HUES6 (cell line): ENCODE measurements around the gene OLFML2A.
"Not testable (repeated sequence)": the region's sequence is repeated elsewhere in the genome, so short reads cannot be mapped to it uniquely, and the experiment has no call there.

ENCODE experiments used
- H3K27ac ChIP-seq: 2 replicates; pipeline ENCODE4 v1.7.0; 2013; ENCODE audit warnings: low read depth, mild to moderate bottlenecking, low read length, inconsistent platforms
- H3K27me3 ChIP-seq: 2 replicates; pipeline ENCODE4 v1.6.1; 2013; ENCODE audit warnings: low read length; ENCODE audit not compliant: control insufficient read depth, insufficient read depth
- H3K36me3 ChIP-seq: 2 replicates; pipeline ENCODE4 v1.6.1; 2013; ENCODE audit warnings: low read length; ENCODE audit not compliant: control insufficient read depth, insufficient read depth
- H3K4me1 ChIP-seq: 2 replicates; pipeline ENCODE4 v1.6.1; 2013; ENCODE audit warnings: low read length; ENCODE audit not compliant: control insufficient read depth, insufficient read depth
- H3K4me3 ChIP-seq: 2 replicates; pipeline ENCODE4 v1.5.1; 2013; ENCODE audit warnings: low read depth, low read length
- H3K9ac ChIP-seq: one replicate; pipeline ENCODE4 v1.6.1; 2013; ENCODE audit warnings: mild to moderate bottlenecking, low read length
- H3K9me3 ChIP-seq: 2 replicates; pipeline ENCODE4 v1.6.1; 2013; ENCODE audit warnings: low read depth, low read length; ENCODE audit not compliant: control insufficient read depth, insufficient read depth

OLFML2A gene

GRCh38 chr9:124834591-124834990 lies 57.7 kb downstream of the OLFML2A start:
- Histone ChIP-seq H3K9ac (no peak overlapping the region), H3K9me3 (no peaks in the 10 kb centered on the region), H3K27ac (no peak overlapping the region), H3K4me3 (no peak overlapping the region), H3K36me3 (no peaks in the 10 kb centered on the region), H3K4me1 (peaks cover 3% of the 10 kb centered on the region; the same call in 1 of the 2 replicates), H3K27me3 (no peaks in the 10 kb centered on the region)

GRCh38 chr9:124835026-124835557 lies 58.2 kb downstream of the OLFML2A start:
- H3K9ac ChIP-seq, result no peak overlapping the region
- no peaks in the 10 kb centered on the region for H3K27me3 ChIP-seq
- H3K4me1 ChIP-seq, result peaks cover 7% of the 10 kb centered on the region
- H3K4me3 ChIP-seq, result no peak overlapping the region
- H3K27ac ChIP-seq, result no peak overlapping the region
- no peaks in the 10 kb centered on the region for H3K9me3 ChIP-seq
- no peaks in the 10 kb centered on the region for H3K36me3 ChIP-seq

- H3K4me3 ChIP-seq, H3K9me3 ChIP-seq, H3K27ac ChIP-seq, H3K27me3 ChIP-seq, H3K9ac ChIP-seq, H3K36me3 ChIP-seq: not testable (repeated sequence)
- H3K4me1 ChIP-seq, result peaks cover 10% of the 10 kb centered on the region
These were observed 61.2 kb downstream of the OLFML2A start for GRCh38 chr9:124838132-124838531.

GRCh38 chr9:124838567-124839275 lies 61.8 kb downstream of the OLFML2A start:
- not testable (repeated sequence) for H3K9ac ChIP-seq, H3K36me3 ChIP-seq, H3K4me3 ChIP-seq, H3K9me3 ChIP-seq, H3K27ac ChIP-seq, H3K27me3 ChIP-seq
- H3K4me1 ChIP-seq, result peaks cover 10% of the 10 kb centered on the region

- Histone ChIP-seq H3K4me1 (peaks cover 10% of the 10 kb centered on the region; the same call in 1 of the 2 replicates), H3K27me3 (no peaks in the 10 kb centered on the region), H3K9ac (no peak overlapping the region), H3K36me3 (no peaks in the 10 kb centered on the region), H3K9me3 (no peaks in the 10 kb centered on the region), H3K4me3 (no peak overlapping the region), H3K27ac (no peak overlapping the region)
These were observed 62.8 kb downstream of the OLFML2A start for GRCh38 chr9:124839612-124840299.

DNA sequence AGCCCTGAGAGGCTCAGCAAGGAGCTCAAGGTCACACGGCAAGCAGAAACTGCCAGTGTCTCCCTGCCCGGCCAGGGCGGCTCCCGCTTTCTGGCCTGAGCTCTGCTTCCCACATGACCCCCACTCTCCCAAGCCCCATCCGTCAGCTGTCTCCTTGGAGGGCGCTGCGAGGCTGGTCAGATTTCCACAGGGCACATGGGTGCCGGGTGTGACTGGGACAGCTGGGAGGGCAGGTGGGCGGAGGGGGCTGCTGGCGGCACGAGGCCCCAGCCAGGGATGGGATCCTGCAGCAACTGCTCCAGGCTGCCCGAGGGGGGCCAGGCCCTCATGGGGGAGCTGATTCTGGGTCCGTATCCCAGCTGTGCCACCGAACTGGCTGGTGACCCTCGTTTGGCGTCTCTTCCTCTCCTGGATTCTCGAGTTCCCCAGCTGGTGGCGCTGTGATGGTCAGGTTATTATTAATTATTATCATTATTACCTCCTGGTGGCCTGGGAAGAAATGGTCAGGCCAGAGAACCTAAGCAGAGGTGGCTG lies 63.4 kb downstream of the OLFML2A start:
- Histone ChIP-seq H3K36me3 (no peaks in the 10 kb centered on the region), H3K4me1 (peaks cover 10% of the 10 kb centered on the region; the same call in 1 of the 2 replicates), H3K27me3 (no peaks in the 10 kb centered on the region), H3K4me3 (no peak overlapping the region), H3K9ac (no peak overlapping the region), H3K9me3 (no peaks in the 10 kb centered on the region), H3K27ac (no peak overlapping the region)

DNA sequence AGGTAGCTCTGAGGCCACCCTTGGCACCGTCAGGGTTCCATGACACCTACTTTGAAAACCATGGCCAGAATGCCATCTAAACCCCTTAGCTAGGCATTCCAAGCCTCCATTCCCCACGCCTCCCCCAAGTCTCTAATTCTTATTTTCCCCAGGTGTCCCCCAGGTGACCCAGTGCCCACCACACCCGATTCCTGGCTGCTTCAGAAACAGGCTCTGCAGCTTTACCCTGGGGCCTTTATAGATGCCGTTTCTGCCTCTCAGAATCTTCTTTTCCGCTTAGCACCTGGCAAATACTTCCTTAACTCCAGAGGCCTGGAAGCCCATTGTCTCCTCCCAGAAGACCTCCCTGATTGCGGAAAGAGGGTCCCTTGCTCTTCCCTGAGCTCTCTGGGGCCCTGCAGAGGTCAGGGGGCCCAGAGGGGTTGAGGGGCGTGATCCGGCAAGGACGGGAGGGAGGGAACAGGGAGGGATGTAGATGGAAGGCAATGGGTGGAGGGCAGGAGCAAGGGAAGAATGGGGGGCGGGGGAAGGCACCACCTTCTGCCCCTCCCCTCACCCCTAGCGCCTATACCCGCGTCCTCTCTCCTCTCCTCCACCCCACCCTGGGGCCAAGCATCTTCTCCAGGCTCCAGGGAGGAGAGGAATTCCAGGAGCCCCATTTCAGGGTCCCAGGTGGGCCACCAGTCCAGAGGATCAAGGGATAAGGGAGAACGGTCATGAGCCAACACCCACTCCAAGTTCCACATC lies 64.3 kb downstream of the OLFML2A start:
- Histone ChIP-seq H3K4me3 (no peak overlapping the region), H3K9me3 (no peaks in the 10 kb centered on the region), H3K9ac (no peak overlapping the region), H3K27ac (no peak overlapping the region), H3K36me3 (no peaks in the 10 kb centered on the region), H3K4me1 (peaks cover 10% of the 10 kb centered on the region; the same call in 1 of the 2 replicates), H3K27me3 (no peaks in the 10 kb centered on the region)

GRCh38 chr9:124843456-124844034 lies 66.6 kb downstream of the OLFML2A start:
- Histone ChIP-seq H3K9me3 (no peaks in the 10 kb centered on the region), H3K36me3 (no peaks in the 10 kb centered on the region), H3K4me1 (peaks cover 10% of the 10 kb centered on the region; the same call in 1 of the 2 replicates), H3K9ac (no peak overlapping the region), H3K27ac (no peak overlapping the region), H3K4me3 (no peak overlapping the region), H3K27me3 (no peaks in the 10 kb centered on the region)

DNA sequence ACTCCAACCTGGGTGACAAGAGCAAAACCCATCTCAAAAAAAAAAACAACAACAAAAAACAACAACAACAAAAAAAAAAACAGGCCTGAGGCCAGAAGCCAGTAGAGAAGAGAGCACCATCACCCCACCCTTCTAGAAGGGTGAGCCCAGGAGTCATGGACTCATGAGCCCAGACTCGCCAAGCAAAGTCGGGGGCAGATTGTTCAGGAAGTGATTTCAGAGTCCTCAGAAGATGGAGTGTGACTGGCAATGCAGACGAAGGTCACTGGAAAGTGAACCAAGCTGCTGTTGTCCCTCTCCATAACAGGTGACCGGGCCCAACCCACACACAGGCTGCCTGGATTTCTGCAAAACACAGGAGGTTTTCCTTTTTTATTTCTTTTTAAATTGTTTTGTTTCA lies 67.4 kb downstream of the OLFML2A start:
- Histone ChIP-seq H3K9ac (no peak overlapping the region), H3K4me3 (no peak overlapping the region), H3K9me3 (no peaks in the 10 kb centered on the region), H3K27ac (no peak overlapping the region), H3K36me3 (no peaks in the 10 kb centered on the region), H3K4me1 (peaks cover 10% of the 10 kb centered on the region; the same call in 1 of the 2 replicates), H3K27me3 (no peaks in the 10 kb centered on the region)

DNA sequence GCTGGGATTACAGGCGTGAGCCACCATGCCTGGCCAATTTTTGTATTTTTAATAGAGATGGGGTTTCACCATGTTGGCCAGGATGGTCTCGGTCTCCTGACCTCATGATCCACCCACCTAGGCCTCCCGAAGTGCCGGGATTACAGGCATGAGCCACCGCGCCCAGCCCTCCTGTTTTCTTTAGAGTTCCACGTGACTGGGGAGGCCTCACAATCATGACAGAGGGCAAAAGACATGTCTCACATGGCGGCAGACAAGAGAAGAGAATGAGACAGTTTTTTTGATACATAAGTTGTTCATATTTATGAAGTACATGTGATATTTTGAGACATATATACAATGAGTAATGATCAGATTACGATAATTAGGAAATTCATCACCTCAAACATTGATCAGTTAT lies 69.5 kb downstream of the OLFML2A start:
- H3K9me3 ChIP-seq, H3K27me3 ChIP-seq, H3K36me3 ChIP-seq, H3K9ac ChIP-seq, H3K4me1 ChIP-seq, H3K4me3 ChIP-seq, H3K27ac ChIP-seq: not testable (repeated sequence)
